Limb (tissue), 2 donors: ENCODE measurements around the gene ELOVL2.
"Not testable (repeated sequence)": the region's sequence is repeated elsewhere in the genome, so short reads cannot be mapped to it uniquely, and the experiment has no call there.

Experiments
- DNase-seq, 2 donors: peaks; one replicate each; pipeline ENCODE4 v3.0.0-alpha.2; 2016; ENCODE audit errors: extremely low spot score in 2 of 2

Gene ELOVL2

GRCh38 chr6:10984959-10985358 lies 59.1 kb downstream of the ELOVL2 start:
- not testable (repeated sequence) for DNase-seq

DNA sequence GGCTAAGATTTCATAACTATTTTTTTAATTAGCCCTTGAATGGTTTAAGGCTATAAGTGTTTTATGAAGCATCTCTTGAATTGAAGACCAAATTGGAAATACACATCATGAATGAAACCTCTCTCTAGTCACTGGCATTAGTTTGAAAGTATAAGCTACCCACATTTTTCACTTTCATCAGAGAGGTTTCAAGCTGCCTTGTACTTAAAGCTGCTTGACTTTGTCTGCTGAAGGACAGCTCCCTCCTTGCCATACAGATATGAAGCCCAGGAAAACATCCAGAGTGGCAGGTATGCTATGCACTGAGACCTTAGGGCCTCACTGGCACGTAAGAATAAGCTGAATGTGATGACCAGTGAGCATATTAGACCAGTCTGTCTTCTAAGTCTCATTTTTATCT lies 62.7 kb downstream of the ELOVL2 start:
- no peak for DNase-seq

DNA sequence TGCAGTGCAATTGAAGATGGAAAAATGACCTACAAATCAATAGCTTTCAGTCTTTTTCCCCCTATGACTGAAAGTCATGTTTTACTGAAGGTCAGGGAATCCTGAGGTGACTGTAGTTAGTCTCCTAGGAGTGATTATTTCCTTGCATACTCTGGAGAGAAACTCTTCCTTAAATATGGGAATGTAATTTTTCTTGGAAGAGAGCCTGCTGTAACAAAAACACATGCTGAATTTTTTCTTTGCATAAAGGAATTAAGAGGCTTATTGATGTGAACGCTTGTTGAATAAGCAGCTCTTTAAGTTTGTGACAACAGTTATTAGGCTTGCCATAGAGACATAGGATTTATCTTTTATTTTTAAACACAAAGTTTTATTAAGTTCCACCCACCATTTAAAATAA lies 64.5 kb downstream of the ELOVL2 start:
- DNase-seq, result no peak

DNA sequence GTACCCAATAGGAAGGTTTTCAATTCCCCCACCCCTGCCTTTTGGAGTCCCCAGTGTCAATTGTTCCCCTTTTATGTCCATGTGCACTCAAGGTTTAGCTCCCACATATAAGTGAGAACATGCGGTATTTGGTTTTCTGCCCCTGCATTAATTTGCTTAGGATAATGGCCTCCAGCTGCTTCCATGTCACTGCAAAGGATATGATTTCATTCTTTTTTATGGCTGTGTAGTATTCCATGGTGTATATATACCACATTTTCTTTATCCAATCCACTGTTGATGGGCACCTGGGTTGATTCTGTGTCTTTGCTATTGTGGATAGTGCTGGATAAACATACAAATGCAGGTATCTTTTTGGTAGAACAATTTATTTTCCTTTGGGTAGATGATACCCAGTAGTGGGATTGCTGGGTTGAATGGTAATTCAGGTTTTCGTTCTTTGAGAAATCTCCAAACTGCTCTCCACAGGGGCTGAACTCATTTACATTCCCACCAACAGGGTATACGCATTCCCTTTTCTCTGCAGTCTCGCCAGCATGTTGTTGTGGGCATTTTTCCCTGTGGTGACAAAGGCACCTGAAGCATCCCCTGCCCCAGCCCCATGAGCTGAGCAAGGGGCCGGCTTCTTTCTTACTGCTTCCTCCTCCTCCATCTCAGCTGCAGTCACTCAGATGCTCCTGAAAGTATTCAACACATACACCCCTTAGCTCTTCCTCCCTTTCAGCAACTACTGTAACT lies 66.7 kb downstream of the ELOVL2 start:
- DNase-seq, result no peak

- no peak for DNase-seq
Observed at GRCh38 chr6:10976571-10976970, 67.5 kb downstream of the ELOVL2 start.

DNA sequence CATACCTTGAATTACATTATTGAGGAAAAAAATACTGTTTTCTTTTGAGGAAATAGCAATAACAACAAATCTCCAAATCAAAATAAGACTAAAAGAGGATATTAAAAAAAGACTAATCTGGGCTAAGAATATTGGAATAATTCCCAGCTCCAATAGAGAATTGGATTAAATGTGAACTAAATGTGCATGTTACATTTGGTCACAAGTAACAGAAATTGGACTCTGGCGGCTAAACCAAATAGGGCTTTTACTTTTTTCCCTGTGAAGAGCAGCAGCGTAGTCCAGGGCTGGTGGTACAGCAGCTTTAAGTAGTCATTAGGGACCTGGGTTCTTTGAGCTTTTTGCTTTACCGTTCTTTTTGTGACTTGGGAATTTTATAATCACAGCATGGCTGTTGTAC lies 71.9 kb downstream of the ELOVL2 start:
- no peak for DNase-seq

GRCh38 chr6:10970731-10971130 lies 73.4 kb downstream of the ELOVL2 start:
- no peak for DNase-seq

DNA sequence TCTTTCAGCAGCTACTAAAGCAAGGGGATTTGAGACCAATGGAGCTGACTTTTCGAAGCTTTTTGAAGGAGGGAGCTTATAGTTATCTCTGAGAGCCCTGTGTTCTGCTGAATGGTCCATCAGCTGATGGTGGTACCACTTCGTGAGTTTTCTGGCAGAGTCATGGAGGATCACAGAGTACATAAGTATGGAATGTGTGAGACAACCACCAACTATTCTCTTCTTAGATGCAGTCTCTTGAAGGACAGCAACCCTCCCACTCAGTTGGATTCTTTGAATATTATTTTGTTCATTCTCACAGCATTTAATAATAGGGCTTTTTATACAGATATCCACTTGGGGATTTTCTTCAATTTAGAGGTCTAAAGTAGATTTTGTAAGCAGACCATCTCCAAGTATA lies 75.3 kb downstream of the ELOVL2 start:
- no peak for DNase-seq

DNA sequence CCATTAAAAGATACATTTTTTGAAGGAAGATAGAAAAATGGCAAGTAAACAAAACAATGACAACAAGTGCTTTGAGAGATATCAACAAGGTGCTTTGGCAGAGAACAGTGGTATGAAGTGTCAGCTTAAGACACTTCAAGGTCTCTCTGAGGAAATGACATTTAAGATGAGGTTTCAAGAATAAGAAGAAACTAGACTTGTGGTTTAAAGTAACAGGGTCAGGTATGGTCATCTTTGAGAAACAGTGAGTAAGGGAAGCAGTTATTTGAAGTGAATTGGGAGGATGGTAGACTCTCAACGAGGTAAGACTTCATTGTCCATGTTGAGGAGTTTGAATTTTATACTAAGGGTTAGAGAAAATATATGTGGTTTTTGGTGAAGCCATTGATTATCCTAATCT lies 79.4 kb downstream of the ELOVL2 start:
- no peak for DNase-seq

GRCh38 chr6:10963113-10963512 lies 81.0 kb downstream of the ELOVL2 start:
- DNase-seq, result no peak

DNA sequence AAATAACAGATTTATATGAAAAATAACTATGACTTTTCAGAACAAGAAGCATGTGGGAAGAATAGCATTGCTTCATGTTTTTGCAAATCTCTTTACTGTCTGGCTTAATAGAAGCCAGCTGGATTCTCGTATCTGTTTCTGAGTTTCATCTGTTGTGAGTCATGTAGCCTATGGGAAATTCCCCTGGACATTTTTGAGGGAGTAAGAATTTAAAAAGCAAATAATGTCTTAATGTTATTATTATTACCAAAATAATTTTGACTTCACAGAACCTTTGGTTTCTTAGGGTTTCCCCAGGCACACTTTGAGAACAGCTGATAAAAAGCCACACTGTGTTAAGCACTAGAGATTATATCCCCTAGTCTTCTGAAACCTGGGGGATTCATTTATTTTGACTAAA lies 81.4 kb downstream of the ELOVL2 start:
- peak in 1 of 2 donors; percentile 26 for DNase-seq

GRCh38 chr6:10961837-10962236 lies 82.3 kb downstream of the ELOVL2 start:
- DNase-seq, result no peak

GRCh38 chr6:10960171-10960570 lies 83.9 kb downstream of the ELOVL2 start:
- no peak for DNase-seq

- DNase-seq, result no peak
Observed at GRCh38 chr6:10957414-10957886, 86.7 kb downstream of the ELOVL2 start.

DNA sequence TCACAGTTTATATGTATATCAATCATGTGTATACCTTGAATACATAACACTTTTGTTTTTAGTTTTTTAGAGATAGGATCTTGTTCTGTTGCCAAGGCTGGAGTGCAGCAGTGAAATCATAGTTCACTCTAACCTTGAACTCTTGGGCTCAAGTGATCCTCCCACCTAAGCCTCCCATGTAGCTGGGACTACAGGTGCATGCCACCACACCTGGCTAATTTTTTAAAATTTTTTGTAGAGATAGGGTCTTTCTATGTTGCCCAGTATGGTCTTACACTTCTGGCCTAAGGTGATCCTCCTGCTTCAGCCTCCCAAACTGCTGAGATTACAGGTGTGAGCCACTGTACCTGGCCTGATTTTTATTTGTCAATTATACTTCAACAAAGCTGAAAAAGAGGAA lies 87.3 kb downstream of the ELOVL2 start:
- no peak for DNase-seq

DNA sequence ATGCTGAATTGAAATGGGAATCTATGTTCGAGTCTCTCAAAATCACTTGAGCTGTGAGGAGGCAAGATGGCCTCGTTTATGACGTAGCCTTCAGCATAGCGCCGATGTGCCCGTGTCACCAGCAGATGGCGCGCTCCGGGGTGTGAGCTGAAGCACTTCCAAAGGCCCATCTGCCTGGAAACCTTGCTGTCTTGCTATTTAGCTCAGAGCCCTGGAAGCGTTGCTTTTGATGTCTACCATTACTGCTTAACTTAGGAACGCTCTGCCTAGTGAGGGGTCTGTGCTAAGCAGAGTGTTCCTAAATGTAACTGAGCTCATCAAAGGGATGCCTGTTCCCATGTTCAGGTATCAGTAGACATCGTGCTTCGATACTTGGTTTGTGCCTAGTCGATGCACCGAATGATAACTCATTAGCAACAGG lies 89.5 kb downstream of the ELOVL2 start:
- DNase-seq, result peak; percentile 51 to 87

DNA sequence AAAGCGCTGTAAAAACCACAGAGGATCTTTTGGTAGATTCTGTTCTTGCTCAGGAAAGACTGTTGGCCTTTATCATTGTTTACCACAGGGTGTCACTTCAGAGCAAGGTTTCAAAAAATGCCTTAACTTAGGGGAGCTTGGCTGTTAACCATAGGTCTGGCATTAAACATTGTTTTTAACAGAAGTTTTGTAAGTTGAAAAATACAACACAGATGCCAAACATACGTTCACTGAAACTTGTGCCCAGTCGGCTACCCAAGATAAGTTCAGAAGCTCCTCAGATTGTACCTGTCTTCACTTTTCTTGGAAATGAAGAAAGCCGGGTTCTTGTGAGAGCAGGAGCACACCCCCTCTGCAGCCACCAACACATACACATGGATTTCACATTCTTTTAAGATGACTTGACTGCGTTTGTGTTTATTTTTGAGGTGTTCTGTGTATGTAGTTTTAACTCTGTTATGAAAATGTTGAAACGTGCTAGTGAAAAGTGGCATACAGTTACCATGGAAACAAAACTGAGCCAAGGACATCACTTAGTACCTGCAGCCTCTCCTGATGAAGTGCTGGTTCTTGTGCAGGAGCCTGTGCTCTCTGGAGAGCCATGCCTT lies 92.3 kb downstream of the ELOVL2 start:
- DNase-seq, result peak in 1 of 2 donors; percentile 51

GRCh38 chr6:10949579-10950490 lies 94.3 kb downstream of the ELOVL2 start:
- DNase-seq, result no peak

DNA sequence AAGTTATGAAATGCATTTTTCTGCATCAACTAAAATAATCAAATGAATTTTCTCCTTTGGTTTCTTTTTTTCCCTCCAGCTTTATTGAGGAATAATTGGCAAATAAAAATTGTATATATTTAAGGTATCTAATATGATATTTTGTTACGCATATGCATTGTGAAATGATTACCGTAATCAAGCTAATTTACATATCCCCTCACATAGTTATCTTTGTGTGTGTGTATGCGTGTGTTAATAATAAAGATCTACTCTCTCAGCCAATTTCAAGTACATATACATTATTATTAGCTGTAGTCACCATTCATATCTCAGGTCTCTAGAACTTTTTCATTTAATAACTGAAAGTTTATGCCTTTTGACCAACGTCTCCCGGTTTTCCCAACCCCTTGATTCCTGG lies 96.1 kb downstream of the ELOVL2 start:
- DNase-seq, result no peak

GRCh38 chr6:10945845-10946244 lies 98.3 kb downstream of the ELOVL2 start:
- no peak for DNase-seq

GRCh38 chr6:10939840-10940239 lies 104.3 kb downstream of the ELOVL2 start:
- no peak for DNase-seq

- DNase-seq, result no peak
Observed at GRCh38 chr6:10933126-10933525, 111.0 kb downstream of the ELOVL2 start.
